Measurements from ENCODE around the gene HS3ST4. TPM values are rescaled to one million over a fixed set of nuclear protein-coding genes. Genes with fewer than 3 reads are reported as not detected.
"Not testable (repeated sequence)": the region's sequence is repeated elsewhere in the genome, so short reads cannot be mapped to it uniquely, and the experiment has no call there.

The HS3ST4 gene
- total and polyA plus RNA-seq, 2 donors = 0.19 to 1.3 TPM

DNA sequence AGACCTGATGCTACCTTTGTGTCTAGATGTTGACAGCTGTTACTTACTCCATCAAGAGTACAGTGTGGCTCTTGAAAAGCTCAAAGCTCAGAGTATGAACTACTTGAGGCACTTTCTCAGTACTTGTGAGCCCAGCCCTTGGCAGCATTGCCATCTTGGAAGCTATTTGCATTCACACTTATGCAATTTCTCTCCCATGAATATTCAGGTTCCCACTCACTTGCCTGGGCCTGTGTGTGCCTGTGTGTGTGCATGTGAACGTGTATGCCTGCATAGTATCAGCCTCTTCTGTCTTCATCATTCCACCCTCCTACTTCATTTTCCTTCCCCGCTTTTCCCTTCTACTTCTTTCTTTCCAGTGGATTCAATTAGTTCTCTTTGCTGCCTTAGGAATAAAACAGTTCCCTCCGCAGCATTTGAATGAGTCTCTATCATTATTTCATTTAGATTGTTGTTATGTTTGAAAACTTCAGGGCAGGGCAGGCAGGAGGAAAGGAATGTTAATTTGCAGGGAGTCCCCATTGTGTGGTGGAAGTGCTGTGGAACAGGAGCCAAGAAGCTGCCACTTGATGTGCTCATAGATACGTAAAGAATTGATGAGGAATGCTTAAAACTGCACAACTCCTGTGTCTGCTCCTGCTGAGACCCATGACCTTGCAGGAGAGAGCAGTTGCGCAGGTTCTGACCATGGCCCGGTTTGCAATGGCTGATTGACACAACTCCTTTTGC, 58.9 kb downstream of the HS3ST4 start:
- WGBS = 64% methylated on average over 6 of the region's 6 CpGs
- Histone ChIP-seq H3K4me3 (ENCODE audit: low read depth, low read length) (no peak overlapping the region), H3K36me3 (ENCODE audit: insufficient read depth) (no peaks in the 10 kb centered on the region), H3K4me1 (ENCODE audit: insufficient read depth) (no peaks in the 10 kb centered on the region), H3K27ac (ENCODE audit: low read depth) (no peak overlapping the region)
- DNase-seq (ENCODE audit: extremely low spot score) = no peak

DNA sequence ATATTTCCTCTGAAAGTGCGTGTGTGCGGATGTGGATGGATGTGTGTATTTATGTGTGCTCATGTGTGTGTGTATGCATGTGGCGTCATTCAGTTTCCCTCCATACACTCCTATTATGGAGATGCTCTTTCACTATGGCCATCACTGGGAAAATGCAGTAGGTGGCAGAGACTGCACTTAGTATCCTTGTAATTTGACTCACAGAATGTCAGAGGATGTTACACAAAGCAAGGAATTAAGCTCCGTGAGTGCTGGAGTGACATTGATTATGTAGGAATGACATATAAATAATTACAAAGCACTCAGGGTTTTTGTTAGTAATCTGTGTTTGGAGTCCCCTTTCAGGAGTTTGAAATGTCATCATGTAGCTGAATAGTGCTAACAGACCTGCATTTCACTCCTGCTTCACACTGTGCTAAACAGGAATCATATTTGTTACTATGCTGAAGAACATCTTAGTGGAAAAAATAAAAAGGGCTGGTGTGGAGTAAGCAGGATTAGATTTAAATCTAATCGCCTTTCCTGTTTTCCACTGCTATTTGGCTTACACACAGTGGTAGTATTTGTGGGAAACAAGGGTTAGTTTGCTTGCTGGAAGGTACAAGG, 59.6 kb downstream of the HS3ST4 start:
- H3K27ac ChIP-seq (ENCODE audit: low read depth) = no peak overlapping the region
- WGBS = 68% methylated on average over 5 of the region's 5 CpGs
- H3K36me3 ChIP-seq (ENCODE audit: insufficient read depth) = no peaks in the 10 kb centered on the region

DNA sequence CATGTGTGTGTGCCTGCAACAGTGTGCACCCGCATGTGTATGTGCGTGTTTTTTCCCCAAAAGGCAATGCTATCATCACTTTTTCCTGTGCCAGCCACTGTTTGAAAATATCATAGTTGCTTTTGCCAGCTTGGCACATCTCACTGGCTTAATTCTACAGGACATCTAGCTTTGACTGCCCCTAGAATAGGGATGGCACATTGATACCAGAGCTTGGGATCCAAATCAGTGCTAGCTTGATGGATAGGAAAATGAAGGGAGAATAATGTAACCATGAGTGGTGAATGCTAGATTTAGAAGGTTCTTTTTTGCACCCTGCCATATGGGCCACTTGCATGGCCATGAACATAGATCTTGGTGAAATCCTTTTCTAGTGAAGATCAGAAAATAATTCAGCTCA, 72.7 kb downstream of the HS3ST4 start:
- H3K4me3 ChIP-seq (ENCODE audit: low read depth, low read length) = no peak overlapping the region
- 90% methylated on average over 2 of the region's 2 CpGs for WGBS
- no peaks in the 10 kb centered on the region for H3K4me1 ChIP-seq (ENCODE audit: insufficient read depth)
- H3K27ac ChIP-seq (ENCODE audit: low read depth) = no peak overlapping the region
- H3K36me3 ChIP-seq (ENCODE audit: insufficient read depth) = no peaks in the 10 kb centered on the region
- DNase-seq (ENCODE audit: extremely low spot score) = no peak

More for the DNA sequence above, 59.6 kb downstream of the HS3ST4 start:
- no peak for DNase-seq (ENCODE audit: extremely low spot score)
- no peak overlapping the region for H3K4me3 ChIP-seq (ENCODE audit: low read depth, low read length)
- no peaks in the 10 kb centered on the region for H3K4me1 ChIP-seq (ENCODE audit: insufficient read depth)

DNA sequence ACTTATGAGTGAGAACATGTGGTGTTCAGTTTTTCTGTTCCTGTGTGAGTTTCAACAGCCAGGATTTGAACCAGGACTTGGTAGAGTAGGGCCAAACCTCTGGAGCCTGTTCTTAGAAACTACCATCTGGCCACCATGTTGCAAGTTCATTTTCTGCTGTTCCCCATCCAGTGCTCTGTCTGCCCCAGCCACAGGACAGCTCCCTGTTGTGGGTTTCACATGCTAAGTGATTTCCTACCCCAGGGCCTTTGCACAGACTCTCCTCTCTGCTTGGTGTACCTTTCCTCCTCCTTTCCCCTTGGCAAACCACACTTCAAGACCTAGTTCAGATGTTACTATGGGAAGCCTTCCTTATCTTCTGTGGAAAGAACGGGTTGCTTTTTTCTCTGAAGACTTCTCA, 79.5 kb downstream of the HS3ST4 start:
- WGBS = 89% methylated on average over 1 of the region's 1 CpG

DNA sequence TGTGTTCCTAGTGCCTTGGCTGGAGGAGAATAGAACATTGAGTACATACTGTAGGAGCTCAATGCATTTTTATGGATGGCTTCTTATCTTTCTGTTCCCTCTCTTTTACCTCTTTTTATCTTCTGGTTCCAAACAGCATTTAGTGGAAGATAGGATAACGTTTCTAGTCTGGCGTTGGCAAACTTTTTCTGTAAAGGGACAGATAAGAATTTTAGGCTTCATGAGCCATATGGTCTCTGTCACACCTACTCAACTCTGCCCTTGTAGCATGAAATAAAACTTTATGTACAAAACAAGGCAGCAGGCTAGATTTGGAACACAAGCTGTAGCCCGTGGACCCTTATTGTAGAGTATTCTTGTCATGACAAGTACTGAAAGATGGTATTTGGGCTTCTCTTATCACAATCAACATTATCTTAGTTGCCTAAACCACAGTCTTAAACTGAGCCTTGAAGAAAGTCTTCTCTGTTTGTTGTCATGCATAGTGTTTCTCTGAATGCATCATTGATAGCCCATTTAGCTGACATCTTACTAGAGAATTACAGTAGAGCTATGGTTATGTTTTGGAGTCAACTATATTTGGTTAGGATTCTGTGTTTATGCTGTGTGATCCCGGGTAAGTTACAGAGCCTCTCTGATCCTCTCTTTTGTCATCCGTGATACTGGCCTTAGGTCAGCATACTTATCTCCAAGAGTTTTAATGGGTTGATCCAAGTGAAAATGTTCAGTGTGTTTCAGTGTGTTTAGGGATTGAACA, 80.2 kb downstream of the HS3ST4 start:
- no peaks in the 10 kb centered on the region for H3K4me1 ChIP-seq (ENCODE audit: insufficient read depth)
- 35% methylated on average over 5 of the region's 5 CpGs for WGBS
- H3K27ac ChIP-seq (ENCODE audit: low read depth) = no peak overlapping the region
- H3K4me3 ChIP-seq (ENCODE audit: low read depth, low read length) = no peak overlapping the region
- DNase-seq (ENCODE audit: extremely low spot score) = no peak
- no peaks in the 10 kb centered on the region for H3K36me3 ChIP-seq (ENCODE audit: insufficient read depth)

More for the DNA sequence above, 79.5 kb downstream of the HS3ST4 start:
- no peaks in the 10 kb centered on the region for H3K36me3 ChIP-seq (ENCODE audit: insufficient read depth)
- DNase-seq (ENCODE audit: extremely low spot score) = no peak
- no peaks in the 10 kb centered on the region for H3K4me1 ChIP-seq (ENCODE audit: insufficient read depth)
- no peak overlapping the region for H3K4me3 ChIP-seq (ENCODE audit: low read depth, low read length)
- no peak overlapping the region for H3K27ac ChIP-seq (ENCODE audit: low read depth)

DNA sequence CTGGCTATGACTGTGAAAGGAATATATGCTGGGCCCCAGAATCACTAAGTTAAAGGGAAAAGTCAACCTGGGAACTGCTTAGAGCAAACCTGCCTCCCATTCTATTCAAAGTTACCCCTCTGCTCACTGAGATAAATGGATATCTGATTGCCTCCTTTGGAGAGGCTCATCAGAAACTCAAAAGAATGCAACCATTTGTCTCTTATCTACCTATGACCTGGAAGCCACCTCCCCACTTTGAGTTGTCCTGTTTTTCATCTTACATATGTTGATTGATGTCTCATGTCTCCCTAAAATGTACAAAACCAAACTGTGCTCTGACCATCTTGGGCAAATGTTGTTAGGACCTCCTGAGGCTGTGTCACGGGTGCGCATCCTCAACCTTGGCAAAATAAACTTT, 84.5 kb downstream of the HS3ST4 start:
- not testable (repeated sequence) for H3K27ac ChIP-seq (ENCODE audit: low read depth); H3K4me3 ChIP-seq (ENCODE audit: low read depth, low read length); H3K4me1 ChIP-seq (ENCODE audit: insufficient read depth); H3K36me3 ChIP-seq (ENCODE audit: insufficient read depth); DNase-seq (ENCODE audit: extremely low spot score)
- 96% methylated on average over 2 of the region's 2 CpGs for WGBS

DNA sequence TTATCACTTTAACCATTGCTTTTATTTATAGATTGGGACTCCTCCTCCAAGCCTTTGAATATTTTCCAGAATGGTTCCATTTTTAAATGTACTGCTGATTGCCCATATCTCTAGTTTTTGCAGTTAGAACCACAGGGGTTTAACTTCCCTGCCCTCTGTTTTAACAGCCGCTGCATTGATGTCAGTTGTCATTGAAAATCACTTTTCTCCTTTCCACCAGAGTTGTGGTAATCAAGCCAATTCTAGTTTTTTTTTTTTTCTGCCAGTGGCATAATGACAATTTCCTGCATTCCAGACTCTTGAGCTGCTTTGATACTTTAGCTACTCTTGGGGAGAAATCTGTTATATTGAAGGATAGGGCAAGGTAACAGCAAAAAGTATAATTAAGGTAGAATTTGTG, 91.5 kb downstream of the HS3ST4 start:
- H3K4me1 ChIP-seq (ENCODE audit: insufficient read depth) = no peaks in the 10 kb centered on the region
- H3K27ac ChIP-seq (ENCODE audit: low read depth) = no peak overlapping the region
- WGBS = 61% methylated on average over 1 of the region's 1 CpG
- no peaks in the 10 kb centered on the region for H3K36me3 ChIP-seq (ENCODE audit: insufficient read depth)
- DNase-seq (ENCODE audit: extremely low spot score) = no peak
- H3K4me3 ChIP-seq (ENCODE audit: low read depth, low read length) = no peak overlapping the region

DNA sequence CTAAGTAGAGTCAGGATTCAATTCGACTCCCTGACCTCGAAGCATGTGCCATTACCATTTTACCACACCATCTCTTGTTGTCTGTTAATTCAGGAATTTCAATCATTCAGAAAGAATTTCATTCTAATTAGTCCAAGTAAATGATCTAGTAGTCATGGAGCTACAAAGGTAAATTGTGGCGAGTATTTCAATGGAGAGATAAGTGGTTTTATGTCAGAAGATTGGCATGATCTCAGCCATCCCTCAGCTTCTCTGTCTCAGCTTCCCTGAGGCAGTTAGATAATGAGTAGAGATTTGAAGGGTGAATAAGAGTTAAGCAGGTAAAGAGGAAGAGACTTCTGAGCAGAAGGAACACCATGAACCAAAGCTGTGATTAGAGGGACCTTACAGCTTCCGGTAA, 93.6 kb downstream of the HS3ST4 start:
- WGBS = 66% methylated on average over 4 of the region's 4 CpGs
- Histone ChIP-seq H3K36me3 (ENCODE audit: insufficient read depth) (no peaks in the 10 kb centered on the region), H3K27ac (ENCODE audit: low read depth) (no peak overlapping the region), H3K4me3 (ENCODE audit: low read depth, low read length) (no peak overlapping the region), H3K4me1 (ENCODE audit: insufficient read depth) (no peaks in the 10 kb centered on the region)
- DNase-seq (ENCODE audit: extremely low spot score) = no peak

DNA sequence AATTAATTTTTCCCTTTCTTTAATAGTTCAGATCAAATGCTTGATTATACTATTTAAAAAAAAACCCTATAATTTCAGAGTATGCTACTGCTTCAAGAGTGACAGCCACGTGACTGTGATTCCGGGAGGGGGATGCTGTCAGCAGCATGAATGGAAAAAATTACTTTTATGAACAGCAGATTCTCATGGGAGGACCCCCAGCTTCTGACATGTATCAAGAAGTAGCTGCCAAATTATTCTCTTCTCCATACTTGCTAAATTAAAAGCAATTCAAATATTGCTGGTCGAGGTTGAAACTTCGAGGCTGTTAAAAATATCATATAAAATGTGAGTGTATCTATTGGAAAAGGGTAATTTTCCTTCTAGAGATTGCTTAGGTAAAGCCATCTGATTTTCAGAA, 95.0 kb downstream of the HS3ST4 start:
- no peak for DNase-seq (ENCODE audit: extremely low spot score)

DNA sequence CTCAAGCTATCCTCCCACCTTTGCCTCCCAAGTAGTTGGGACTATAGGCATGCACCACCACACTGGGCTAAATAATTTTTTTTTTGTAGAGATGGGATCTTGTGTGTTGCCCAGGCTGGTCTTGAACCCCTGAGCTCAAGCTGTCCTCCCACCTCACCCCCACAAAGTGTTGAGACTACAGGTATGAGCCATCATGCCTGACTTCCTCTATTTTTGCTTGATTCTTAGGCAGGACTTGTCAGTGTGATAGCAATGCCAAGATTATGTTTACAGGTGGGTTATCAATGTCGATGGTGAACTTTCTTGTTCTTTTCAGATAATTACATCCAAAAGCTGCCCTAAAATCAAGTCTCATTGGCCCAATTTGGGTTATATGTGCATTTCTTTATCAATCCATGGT, 96.9 kb downstream of the HS3ST4 start:
- Histone ChIP-seq H3K36me3 (ENCODE audit: insufficient read depth) (no peaks in the 10 kb centered on the region), H3K27ac (ENCODE audit: low read depth) (no peak overlapping the region), H3K4me3 (ENCODE audit: low read depth, low read length) (no peak overlapping the region), H3K4me1 (ENCODE audit: insufficient read depth) (no peaks in the 10 kb centered on the region)
- DNase-seq (ENCODE audit: extremely low spot score) = no peak
- WGBS = 93% methylated on average over 1 of the region's 1 CpG

More for the DNA sequence above, 95.0 kb downstream of the HS3ST4 start:
- Histone ChIP-seq H3K36me3 (ENCODE audit: insufficient read depth) (no peaks in the 10 kb centered on the region), H3K4me3 (ENCODE audit: low read depth, low read length) (no peak overlapping the region), H3K27ac (ENCODE audit: low read depth) (no peak overlapping the region), H3K4me1 (ENCODE audit: insufficient read depth) (no peaks in the 10 kb centered on the region)
- 77% methylated on average over 4 of the region's 4 CpGs for whole genome bisulfite sequencing

DNA sequence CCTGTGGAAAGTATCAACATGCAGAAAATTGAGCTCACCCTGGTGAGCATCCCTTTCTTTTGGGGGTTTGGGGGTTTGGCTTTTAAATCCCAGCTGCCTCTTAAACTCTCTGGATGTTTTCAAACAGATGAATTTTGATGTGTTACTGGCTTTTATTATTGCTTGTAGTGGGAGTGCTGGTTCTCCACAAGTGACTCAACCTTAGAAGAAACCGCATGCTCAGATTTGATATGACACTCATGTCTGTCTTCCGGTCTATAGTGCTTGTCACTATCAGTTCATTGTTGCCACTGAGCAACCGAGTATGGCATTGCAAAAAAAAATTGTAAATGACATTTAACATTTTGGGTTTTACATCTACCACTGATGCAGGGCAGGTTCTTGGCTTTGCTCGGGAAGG, 104.5 kb downstream of the HS3ST4 start:
- DNase-seq (ENCODE audit: extremely low spot score) = no peak
- Histone ChIP-seq H3K4me3 (ENCODE audit: low read depth, low read length) (no peak overlapping the region), H3K27ac (ENCODE audit: low read depth) (no peak overlapping the region), H3K4me1 (ENCODE audit: insufficient read depth) (no peaks in the 10 kb centered on the region), H3K36me3 (ENCODE audit: insufficient read depth) (no peaks in the 10 kb centered on the region)
- WGBS = 74% methylated on average over 4 of the region's 4 CpGs

DNA sequence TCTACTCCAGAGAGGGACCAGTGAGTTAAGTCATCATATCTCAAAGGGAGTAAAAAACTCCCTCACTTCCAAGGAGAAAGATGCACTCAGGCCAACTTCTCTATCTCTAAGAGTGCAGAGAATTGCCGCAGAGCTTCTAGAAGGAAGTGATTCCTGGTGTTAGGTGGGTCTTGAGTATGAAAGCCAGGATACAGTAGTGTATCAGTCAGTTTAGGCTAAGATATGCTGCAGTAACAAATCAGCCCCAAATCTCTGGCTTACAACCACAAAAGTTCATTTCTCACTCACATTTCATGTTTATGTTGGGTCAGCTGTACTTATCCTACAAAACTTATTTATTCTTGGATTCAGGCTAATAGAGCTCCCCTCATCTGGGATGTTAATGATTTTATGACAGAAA, 106.3 kb downstream of the HS3ST4 start:
- no peak for DNase-seq (ENCODE audit: extremely low spot score)
- Histone ChIP-seq H3K4me3 (ENCODE audit: low read depth, low read length) (no peak overlapping the region), H3K36me3 (ENCODE audit: insufficient read depth) (no peaks in the 10 kb centered on the region), H3K4me1 (ENCODE audit: insufficient read depth) (no peaks in the 10 kb centered on the region), H3K27ac (ENCODE audit: low read depth) (no peak overlapping the region)
- 97% methylated on average over 1 of the region's 1 CpG for WGBS

DNA sequence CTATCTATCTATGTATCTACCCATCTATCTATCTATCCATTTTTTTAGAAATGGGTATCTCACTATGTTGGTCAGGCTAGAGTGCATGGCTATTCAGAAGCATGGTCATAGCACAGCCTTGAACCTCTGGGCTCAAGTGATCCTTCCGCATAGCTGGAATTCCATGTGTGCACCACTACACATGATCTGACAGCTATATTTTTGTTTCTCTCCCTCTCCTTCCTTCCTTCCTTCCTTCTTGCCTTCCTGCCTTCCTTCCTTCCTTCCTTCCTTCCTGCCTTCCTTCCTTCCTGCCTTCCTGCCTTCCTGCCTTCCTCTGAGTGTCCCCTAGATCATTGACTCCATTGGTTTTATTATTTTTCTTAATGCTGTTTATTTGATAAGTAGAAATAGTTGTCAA, 108.1 kb downstream of the HS3ST4 start:
- 88% methylated on average over 1 of the region's 1 CpG for WGBS
- no peak for DNase-seq (ENCODE audit: extremely low spot score)
- no peak overlapping the region for H3K4me3 ChIP-seq (ENCODE audit: low read depth, low read length)
- H3K27ac ChIP-seq (ENCODE audit: low read depth) = no peak overlapping the region
- H3K4me1 ChIP-seq (ENCODE audit: insufficient read depth) = no peaks in the 10 kb centered on the region
- no peaks in the 10 kb centered on the region for H3K36me3 ChIP-seq (ENCODE audit: insufficient read depth)

DNA sequence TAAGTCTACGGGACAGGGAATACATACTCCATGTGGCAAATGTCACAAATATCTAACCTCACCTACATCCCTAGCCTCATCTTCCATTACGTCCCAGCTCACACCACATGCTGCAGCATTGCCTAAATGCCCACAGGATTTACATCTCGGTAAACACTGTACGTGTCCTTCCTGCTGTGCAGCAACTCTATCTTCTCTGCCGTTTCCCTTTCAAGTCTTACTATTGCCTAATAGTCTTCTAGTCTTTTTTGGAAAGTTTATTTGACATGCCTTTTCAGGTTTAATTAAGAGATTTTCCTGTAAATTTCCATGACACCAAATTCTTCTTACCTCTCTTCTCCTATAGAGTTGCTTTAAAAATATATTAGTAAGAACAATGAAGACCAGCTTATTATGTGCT, 120.5 kb downstream of the HS3ST4 start:
- H3K27ac ChIP-seq (ENCODE audit: low read depth) = no peak overlapping the region
- 69% methylated on average over 5 of the region's 5 CpGs for WGBS

More for the DNA sequence above, 120.5 kb downstream of the HS3ST4 start:
- DNase-seq (ENCODE audit: extremely low spot score) = no peak
- no peaks in the 10 kb centered on the region for H3K4me1 ChIP-seq (ENCODE audit: insufficient read depth)
- H3K4me3 ChIP-seq (ENCODE audit: low read depth, low read length) = no peak overlapping the region
- no peaks in the 10 kb centered on the region for H3K36me3 ChIP-seq (ENCODE audit: insufficient read depth)

Data from urinary bladder (tissue), 4 donors.